H9 (cell line): ENCODE measurements around the gene RBM22. TPM values are rescaled to one million over a fixed set of nuclear protein-coding genes. Genes with fewer than 3 reads are reported as not detected.

Experiments used
- DNase-seq: peaks from one replicate; pipeline ENCODE4 v3.0.0-alpha.2; 2017
- H2AFZ ChIP-seq: one replicate; pipeline ENCODE4 v1.6.1; 2013; ENCODE audit warnings: mild to moderate bottlenecking, low read length, control low read depth, moderate library complexity
- H2AK5ac ChIP-seq: 2 replicates; pipeline ENCODE4 v1.6.1; 2013; ENCODE audit warnings: low read length, control low read depth, mixed read lengths; ENCODE audit not compliant: insufficient read length
- H2BK120ac ChIP-seq: one replicate; pipeline ENCODE4 v1.6.1; 2013; ENCODE audit warnings: low read depth, mild to moderate bottlenecking, low read length, control low read depth, inconsistent platforms; ENCODE audit not compliant: poor library complexity, severe bottlenecking
- H2BK12ac ChIP-seq: 2 replicates; pipeline ENCODE4 v1.6.1; 2013; ENCODE audit warnings: low read length, control low read depth, mixed read lengths, low read depth; ENCODE audit not compliant: insufficient read length
- H2BK15ac ChIP-seq: 2 replicates; pipeline ENCODE4 v1.6.1; 2013; ENCODE audit warnings: low read depth, low read length, control low read depth
- H2BK20ac ChIP-seq: one replicate; pipeline ENCODE4 v1.6.1; 2013; ENCODE audit warnings: low read depth, mild to moderate bottlenecking, low read length, control low read depth, inconsistent platforms; ENCODE audit not compliant: poor library complexity, severe bottlenecking
- H2BK5ac ChIP-seq: 2 replicates; pipeline ENCODE4 v1.6.1; 2013; ENCODE audit warnings: low read length, control low read depth, mixed read lengths; ENCODE audit not compliant: insufficient read length
- H3K14ac ChIP-seq: 2 replicates; pipeline ENCODE4 v1.6.1; 2013; ENCODE audit warnings: low read length, control low read depth; ENCODE audit not compliant: insufficient read depth
- H3K18ac ChIP-seq: 2 replicates; pipeline ENCODE4 v1.6.1; 2013; ENCODE audit warnings: low read depth, mild to moderate bottlenecking, mixed read lengths, low read length, control low read depth; ENCODE audit not compliant: insufficient read length
- H3K23ac ChIP-seq: 2 replicates; pipeline ENCODE4 v1.6.1; 2013; ENCODE audit warnings: low read length, control low read depth, mixed read lengths, low read depth; ENCODE audit not compliant: insufficient read length
- H3K23me2 ChIP-seq: 2 replicates; pipeline ENCODE4 v1.6.1; 2013; ENCODE audit warnings: low read depth, mild to moderate bottlenecking, mixed read lengths, low read length, control low read depth; ENCODE audit not compliant: insufficient read length, poor library complexity, severe bottlenecking
- H3K27ac ChIP-seq: 2 replicates; pipeline ENCODE4 v1.5.1; 2013; ENCODE audit warnings: low read length, control low read depth, mixed read lengths, low read depth; ENCODE audit not compliant: insufficient read length
- H3K27me3 ChIP-seq: 2 replicates; pipeline ENCODE4 v1.6.1; 2013; ENCODE audit warnings: low read length, control low read depth, inconsistent platforms; ENCODE audit not compliant: insufficient read depth
- H3K4ac ChIP-seq: 2 replicates; pipeline ENCODE4 v1.6.1; 2013; ENCODE audit warnings: low read depth, mild to moderate bottlenecking, control low read depth, inconsistent platforms, low read length, moderate library complexity
- H3K4me1 ChIP-seq: 2 replicates; pipeline ENCODE4 v1.6.1; 2013; ENCODE audit warnings: low read length, control low read depth, inconsistent platforms; ENCODE audit not compliant: insufficient read depth
- H3K4me2 ChIP-seq: 2 replicates; pipeline ENCODE4 v1.6.1; 2013; ENCODE audit warnings: low read length, control low read depth, mixed read lengths; ENCODE audit not compliant: insufficient read length, insufficient read depth
- H3K56ac ChIP-seq: 2 replicates; pipeline ENCODE4 v1.6.1; 2013; ENCODE audit warnings: low read depth, mild to moderate bottlenecking, mixed read lengths, low read length, control low read depth; ENCODE audit not compliant: insufficient read length
- H3K79me1 ChIP-seq: 2 replicates; pipeline ENCODE4 v1.6.1; 2013; ENCODE audit warnings: low read depth, mild to moderate bottlenecking, moderate library complexity, low read length, control low read depth, inconsistent platforms; ENCODE audit not compliant: insufficient read depth, poor library complexity, severe bottlenecking
- H3K79me2 ChIP-seq: 2 replicates; pipeline ENCODE4 v1.6.1; 2013; ENCODE audit warnings: low read length, control low read depth, inconsistent platforms; ENCODE audit not compliant: insufficient read depth
- H3K9ac ChIP-seq: 2 replicates; pipeline ENCODE4 v1.6.1; 2013; ENCODE audit warnings: low read length, control low read depth, mixed read lengths; ENCODE audit not compliant: insufficient read length; ENCODE audit errors: extremely low read depth
- H3K9me3 ChIP-seq: one replicate; pipeline ENCODE4 v1.6.1; 2013; ENCODE audit warnings: low read depth, low read length, inconsistent platforms; ENCODE audit not compliant: control insufficient read depth
- H3T11ph ChIP-seq: one replicate; pipeline ENCODE4 v1.6.1; 2013; ENCODE audit warnings: mild to moderate bottlenecking, low read length, control low read depth, inconsistent platforms
- H4K20me1 ChIP-seq: one replicate; pipeline ENCODE4 v1.6.1; 2013; ENCODE audit not compliant: control insufficient read depth, insufficient read length, insufficient read depth
- H4K5ac ChIP-seq: 2 replicates; pipeline ENCODE4 v1.6.1; 2013; ENCODE audit warnings: low read depth, mild to moderate bottlenecking, mixed read lengths, low read length, control low read depth; ENCODE audit not compliant: insufficient read length
- H4K8ac ChIP-seq: replicated peaks from 2 replicates; pipeline ENCODE4 v1.6.1; 2013; ENCODE audit warnings: low read length, control low read depth, mixed read lengths, low read depth; ENCODE audit not compliant: insufficient read length
- H4K91ac ChIP-seq: 2 replicates; pipeline ENCODE4 v1.6.1; 2013; ENCODE audit warnings: low read depth, mild to moderate bottlenecking, moderate library complexity, mixed read lengths, low read length, control low read depth; ENCODE audit not compliant: insufficient read length
- H3K27ac Mint-ChIP-seq, 3 experiments: 2 replicates in 2 of 3; 3 replicates in 1 of 3; pipeline ENCODE4 v1.8.0; 2020 to 2021; ENCODE audit warnings: mixed read lengths in 3 of 3, mild to moderate bottlenecking in 1 of 3, moderate library complexity in 1 of 3
- H3K27me3 Mint-ChIP-seq: 2 replicates; pipeline ENCODE4 v1.8.0; 2021; ENCODE audit warnings: low read depth, mild to moderate bottlenecking, moderate library complexity, mixed read lengths
- H3K36me3 Mint-ChIP-seq, 3 experiments: 2 replicates in 2 of 3; 3 replicates in 1 of 3; pipeline ENCODE4 v1.8.0; 2020 to 2021; ENCODE audit warnings: low read depth in 3 of 3, mixed read lengths in 3 of 3; ENCODE audit not compliant: insufficient read depth in 1 of 3
- H3K4me1 Mint-ChIP-seq, 2 experiments: 2 replicates each; pipeline ENCODE4 v1.8.0; 2020; ENCODE audit warnings: mixed read lengths in 2 of 2
- H3K4me3 Mint-ChIP-seq, 2 experiments: 2 replicates in 1 of 2; 3 replicates in 1 of 2; pipeline ENCODE4 v1.8.0; 2020 to 2021; ENCODE audit warnings: mild to moderate bottlenecking in 2 of 2, mixed read lengths in 2 of 2, moderate library complexity in 1 of 2
- H3K9me3 Mint-ChIP-seq, 2 experiments: 2 replicates in 1 of 2; 3 replicates in 1 of 2; pipeline ENCODE4 v1.8.0; 2020; ENCODE audit warnings: mild to moderate bottlenecking in 2 of 2, mixed read lengths in 2 of 2, moderate library complexity in 1 of 2
- WGBS: extraction: QIAGEN DNeasy Blood & Tissue Kit; methylation state at CpG from one replicate; pipeline ENCODE4 v1.1.7; 2013; ENCODE audit warnings: missing lambda C conversion rate, low lambda C conversion rate, mixed read lengths; ENCODE audit not compliant: insufficient read length; ENCODE audit errors: extremely low coverage; 5-methylcytosine and 5-hydroxymethylcytosine counted together
- total RNA-seq: library from RNA; stranded (reverse); gene quantifications from 2 replicates; pipeline ENCODE4 v1.2.1, GENCODE V29; 2021
- TF ChIP-seq, protein P1 (sequence below): fragments of 200-600 bp; sonication (generic); conservative IDR thresholded peaks from 3 replicates; pipeline ENCODE4 v1.8.0; 2021; ENCODE audit warnings: antibody characterized with exemption, mild to moderate bottlenecking

Gene RBM22
- total RNA-seq, 1 experiment from 2014 or later, result 47.0 TPM

DNA sequence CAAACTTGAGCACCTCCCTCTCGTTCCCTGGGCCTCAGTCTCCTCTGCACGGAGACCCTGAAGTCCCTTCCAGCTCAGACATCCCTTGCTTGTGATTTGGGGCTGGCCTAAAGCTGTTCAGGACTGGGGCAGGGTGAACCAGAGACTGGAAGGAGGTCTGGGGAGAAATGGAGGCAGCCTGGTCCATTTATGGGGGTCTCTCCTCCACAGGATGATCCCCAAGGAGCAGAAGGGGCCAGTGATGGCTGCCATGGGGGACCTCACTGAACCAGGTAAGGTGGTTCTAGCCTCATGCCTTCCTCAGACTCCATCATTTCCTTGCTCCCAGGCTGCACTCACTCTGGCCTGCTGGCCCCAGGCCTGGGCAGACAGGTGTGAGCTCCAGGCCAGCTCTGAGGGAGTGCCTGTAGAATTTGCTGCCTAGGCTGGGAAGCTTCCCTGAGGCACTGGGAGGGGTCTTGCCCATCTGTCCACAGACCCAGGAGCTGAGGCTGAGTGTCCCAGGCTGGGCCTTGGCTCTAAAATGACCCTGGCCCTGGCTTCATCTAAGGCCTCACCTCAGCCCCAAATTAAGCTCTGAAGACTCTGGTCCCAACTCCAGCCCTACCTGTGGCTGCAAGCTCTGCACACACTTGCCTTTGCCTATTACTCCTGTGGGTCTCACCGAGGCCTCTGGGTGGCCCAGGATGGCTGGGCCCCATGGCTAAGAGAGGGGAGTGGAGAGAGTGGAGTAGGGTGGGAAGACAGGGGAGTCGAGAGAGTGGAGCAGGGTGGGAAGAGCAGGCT lies 37.9 kb downstream of the RBM22 start:
- Mint-ChIP-seq H3K36me3 (no peaks in the 10 kb centered on the region), H3K27ac (no peak overlapping the region), H3K9me3 (no peaks in the 10 kb centered on the region), H3K27me3 (peaks cover 12% of the 10 kb centered on the region), H3K4me1 (peaks cover 17 to 30% of the 10 kb centered on the region in 2 experiments), H3K4me3 (no peak overlapping the region)
- no peak overlapping the region for H2AFZ ChIP-seq
- H2BK12ac ChIP-seq, result no peak overlapping the region
- no peak overlapping the region for H3K9ac ChIP-seq
- TF ChIP-seq, protein P1, sequence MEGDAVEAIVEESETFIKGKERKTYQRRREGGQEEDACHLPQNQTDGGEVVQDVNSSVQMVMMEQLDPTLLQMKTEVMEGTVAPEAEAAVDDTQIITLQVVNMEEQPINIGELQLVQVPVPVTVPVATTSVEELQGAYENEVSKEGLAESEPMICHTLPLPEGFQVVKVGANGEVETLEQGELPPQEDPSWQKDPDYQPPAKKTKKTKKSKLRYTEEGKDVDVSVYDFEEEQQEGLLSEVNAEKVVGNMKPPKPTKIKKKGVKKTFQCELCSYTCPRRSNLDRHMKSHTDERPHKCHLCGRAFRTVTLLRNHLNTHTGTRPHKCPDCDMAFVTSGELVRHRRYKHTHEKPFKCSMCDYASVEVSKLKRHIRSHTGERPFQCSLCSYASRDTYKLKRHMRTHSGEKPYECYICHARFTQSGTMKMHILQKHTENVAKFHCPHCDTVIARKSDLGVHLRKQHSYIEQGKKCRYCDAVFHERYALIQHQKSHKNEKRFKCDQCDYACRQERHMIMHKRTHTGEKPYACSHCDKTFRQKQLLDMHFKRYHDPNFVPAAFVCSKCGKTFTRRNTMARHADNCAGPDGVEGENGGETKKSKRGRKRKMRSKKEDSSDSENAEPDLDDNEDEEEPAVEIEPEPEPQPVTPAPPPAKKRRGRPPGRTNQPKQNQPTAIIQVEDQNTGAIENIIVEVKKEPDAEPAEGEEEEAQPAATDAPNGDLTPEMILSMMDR, result no peak; the same call in 2 of the 3 replicates
- H3K4me1 ChIP-seq, result no peaks in the 10 kb centered on the region
- no peaks in the 10 kb centered on the region for H4K20me1 ChIP-seq
- H3K56ac ChIP-seq, result no peak overlapping the region
- no peak overlapping the region for H2BK20ac ChIP-seq
- H3K9me3 ChIP-seq, result no peaks in the 10 kb centered on the region
- no peak overlapping the region for H4K91ac ChIP-seq
- H3K23me2 ChIP-seq, result no peaks in the 10 kb centered on the region
- no peak overlapping the region for H4K8ac ChIP-seq
- DNase-seq, result no peak
- H2AK5ac ChIP-seq, result no peak overlapping the region
- H3K14ac ChIP-seq, result no peak overlapping the region
- H4K5ac ChIP-seq, result no peak overlapping the region
- WGBS, result no CpG with 5 or more reads among the region's 4 CpGs
- no peak overlapping the region for H3K4me2 ChIP-seq
- H3K79me1 ChIP-seq, result no peaks in the 10 kb centered on the region
- no peak overlapping the region for H3K18ac ChIP-seq
- no peak overlapping the region for H3T11ph ChIP-seq
- no peak overlapping the region for H3K4ac ChIP-seq
- no peak overlapping the region for H2BK5ac ChIP-seq
- H3K79me2 ChIP-seq, result no peaks in the 10 kb centered on the region
- H3K27ac ChIP-seq, result no peak overlapping the region
- H2BK120ac ChIP-seq, result no peak overlapping the region
- no peaks in the 10 kb centered on the region for H3K27me3 ChIP-seq
- H3K23ac ChIP-seq, result no peak overlapping the region
- no peak overlapping the region for H2BK15ac ChIP-seq
